Measurements from ENCODE around the gene AUTS2.

Gene AUTS2

GRCh38 chr7:69800495-69800894, 202.2 kb downstream of the AUTS2 start:
- no peak for DNase-seq

- no peak for DNase-seq
Measured at GRCh38 chr7:69801729-69802682, 203.7 kb downstream of the AUTS2 start.

- no peak for DNase-seq
Measured at GRCh38 chr7:69803699-69804516, 205.6 kb downstream of the AUTS2 start.

GRCh38 chr7:69804962-69805361, 206.7 kb downstream of the AUTS2 start:
- DNase-seq: no peak

- no peak for DNase-seq
Measured at GRCh38 chr7:69808391-69808790, 210.1 kb downstream of the AUTS2 start.

GRCh38 chr7:69811476-69812308, 213.4 kb downstream of the AUTS2 start:
- DNase-seq: no peak

DNA sequence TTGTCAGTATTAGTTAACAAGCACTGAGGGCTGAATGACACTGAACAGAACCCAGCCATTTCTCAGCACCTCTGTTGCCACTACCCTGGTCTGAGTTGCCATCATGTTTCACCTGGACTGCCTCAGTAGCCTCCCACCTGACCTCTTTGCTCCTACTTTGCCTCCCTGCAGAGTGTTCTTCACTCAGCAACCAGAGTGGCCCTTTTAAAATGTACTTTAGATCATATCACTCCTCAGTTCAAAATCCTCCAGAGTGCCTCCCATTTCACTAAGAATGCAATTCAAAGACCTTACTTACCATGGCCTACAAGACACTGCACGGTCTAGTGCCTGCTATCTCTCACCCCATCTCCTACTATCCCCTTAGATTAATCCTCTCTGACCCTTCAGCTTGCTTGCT, 214.5 kb downstream of the AUTS2 start:
- no peak for DNase-seq

- no peak for DNase-seq
Measured at GRCh38 chr7:69813637-69814240, 215.5 kb downstream of the AUTS2 start.

- no peak for DNase-seq
Measured at GRCh38 chr7:69814421-69814962, 216.2 kb downstream of the AUTS2 start.

DNA sequence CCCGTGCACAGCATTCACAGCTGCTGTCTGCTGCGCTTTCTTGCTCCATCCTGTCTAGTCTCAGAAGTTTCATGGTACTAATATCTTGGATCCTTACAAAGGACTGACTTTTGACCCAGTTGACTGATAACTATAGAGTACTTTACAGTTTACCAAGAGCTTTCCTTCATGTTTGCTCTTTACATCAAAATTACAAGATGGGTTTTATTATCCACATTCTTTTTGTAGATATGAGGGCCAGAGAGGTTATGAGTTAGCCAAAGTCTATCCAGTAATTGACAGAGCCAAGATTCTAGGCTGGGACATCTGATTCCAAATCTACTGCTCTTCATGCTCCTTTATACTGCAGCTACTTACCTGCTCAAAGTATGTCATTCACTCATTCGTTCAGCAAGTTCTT, 218.2 kb downstream of the AUTS2 start:
- DNase-seq: no peak

DNA sequence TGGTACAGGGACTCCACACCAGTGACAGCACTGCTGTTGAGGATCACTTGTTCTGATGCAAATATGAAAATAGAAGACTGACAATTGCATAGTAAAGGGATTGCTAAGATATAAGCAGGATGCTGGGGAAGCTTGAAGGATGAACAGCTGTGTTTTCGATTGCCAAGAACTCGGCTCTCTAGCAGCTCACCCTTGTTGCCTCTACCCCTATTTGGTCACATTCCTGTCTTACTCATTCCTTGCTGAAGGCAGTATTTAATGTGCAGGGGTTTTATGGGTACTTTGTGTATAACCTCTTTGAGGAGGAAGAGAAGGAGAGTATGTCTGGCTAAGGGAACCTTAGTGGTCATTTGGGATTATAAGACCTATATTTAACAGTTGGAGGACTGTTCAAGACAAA, 218.8 kb downstream of the AUTS2 start:
- DNase-seq: no peak

DNA sequence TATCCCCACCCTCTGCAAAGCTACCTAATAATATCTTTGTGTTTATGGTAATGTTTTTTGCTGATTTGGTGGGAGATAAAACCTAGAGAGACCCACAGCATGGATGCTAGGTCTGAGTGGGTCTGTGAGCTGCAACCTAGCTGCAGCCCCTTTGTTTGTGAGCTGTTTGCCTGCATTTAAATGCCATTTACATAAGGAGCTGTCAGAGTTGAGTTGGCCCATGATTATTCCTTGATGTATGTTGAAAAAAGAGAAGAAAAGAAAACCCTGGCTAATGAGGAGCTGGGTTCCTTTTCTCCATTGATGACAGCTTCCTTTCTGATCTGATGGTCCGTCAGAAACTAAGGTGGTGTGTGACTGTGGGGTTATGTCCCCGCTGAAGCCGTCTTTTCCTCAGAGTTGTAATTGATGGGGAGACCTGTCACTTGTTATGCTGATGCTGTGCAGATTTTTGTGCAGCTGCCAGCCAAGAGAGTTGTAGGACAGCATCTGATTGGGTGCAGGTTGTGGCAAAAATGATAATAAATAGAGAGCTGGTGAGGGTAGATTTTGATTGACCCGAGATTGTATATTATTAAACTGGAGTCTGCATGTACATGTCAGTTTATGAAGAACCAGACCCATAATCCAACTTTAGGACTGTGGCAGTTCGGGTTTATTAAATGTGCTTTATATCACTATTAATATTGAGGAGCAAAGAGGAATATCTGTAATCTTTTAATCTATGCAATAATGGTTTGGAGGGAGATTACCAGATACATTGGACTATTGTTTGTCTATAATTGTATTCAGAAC, 219.8 kb downstream of the AUTS2 start:
- no peak for DNase-seq

GRCh38 chr7:69818636-69819332, 220.5 kb downstream of the AUTS2 start:
- DNase-seq: no peak

GRCh38 chr7:69819333-69819705, 221.0 kb downstream of the AUTS2 start:
- no peak for DNase-seq

GRCh38 chr7:69820479-69821192, 222.4 kb downstream of the AUTS2 start:
- DNase-seq: no peak

- no peak for DNase-seq
Measured at GRCh38 chr7:69822386-69822785, 224.1 kb downstream of the AUTS2 start.

GRCh38 chr7:69823151-69823744, 225.0 kb downstream of the AUTS2 start:
- DNase-seq: no peak

DNA sequence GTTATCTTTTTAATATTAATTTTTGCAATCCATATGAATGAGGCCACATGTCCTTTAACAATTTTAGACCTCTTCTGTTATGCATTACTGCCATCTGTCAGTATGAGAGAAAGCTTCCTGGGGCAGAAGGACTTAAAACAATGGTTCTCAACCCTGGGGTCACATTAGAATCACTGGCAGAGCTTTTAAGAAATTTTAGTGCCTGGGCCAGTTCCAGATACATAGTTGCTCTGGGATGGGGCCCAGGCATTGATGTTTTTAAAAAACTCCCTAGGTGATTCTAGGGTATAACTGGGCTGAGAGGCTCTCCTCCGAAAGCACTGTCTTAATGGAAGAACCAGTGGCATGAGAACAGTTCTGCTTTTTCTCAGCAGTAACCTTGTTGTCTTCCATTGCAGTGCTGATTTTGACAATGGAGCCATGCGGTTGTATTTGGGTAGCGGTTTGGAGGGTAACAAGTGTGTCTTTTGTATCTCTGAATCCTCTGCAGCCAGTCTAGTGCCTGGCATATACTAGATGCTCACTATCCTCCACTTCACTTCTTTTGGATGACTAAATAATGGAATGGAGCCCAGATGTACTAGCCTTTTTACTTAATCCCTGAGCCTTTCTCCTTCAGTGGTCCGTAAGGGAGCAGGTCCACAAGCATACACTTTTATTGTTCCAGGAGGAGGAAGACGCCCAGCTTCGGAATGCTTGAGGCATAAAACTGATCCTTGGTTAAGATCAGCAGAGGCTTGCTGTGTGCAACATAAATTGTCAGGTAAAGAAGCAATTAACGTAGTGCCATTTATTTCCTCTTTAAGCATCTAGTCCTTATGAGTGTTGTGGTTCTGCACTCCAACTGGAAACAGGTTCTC, 227.1 kb downstream of the AUTS2 start:
- DNase-seq: no peak

- no peak for DNase-seq
Measured at GRCh38 chr7:69826283-69826682, 228.0 kb downstream of the AUTS2 start.

Data from activated effector memory CD4-positive, alpha-beta T cell treated with anti-CD3 and anti-CD28 coated beads, Interleukin-2, amount 50 U/mL, for 16 hours (primary cell).